ENCODE data around the gene MEIS1.
A peak's percentile ranks its signal among the peaks of the same experiment; 100 is the strongest.

MEIS1 gene

GRCh38 chr2:66441581-66442320 is 6.8 kb downstream of the MEIS1 start:
- no peak overlapping the region for H2BK12ac ChIP-seq (ENCODE audit: low read length)
- no peak overlapping the region for H3K18ac ChIP-seq (ENCODE audit: low read length)
- no peak overlapping the region for H2AK5ac ChIP-seq (ENCODE audit: low read depth, low read length)
- no peak for DNase-seq (ENCODE audit: low spot score)
- H2AFZ ChIP-seq (ENCODE audit: low read length) = no peak overlapping the region
- no peak overlapping the region for H4K8ac ChIP-seq (ENCODE audit: low read depth, low read length)
- no peak overlapping the region for H3K4me3 ChIP-seq (ENCODE audit: low read length in 2 of 2)
- peaks cover 0 to 68% (median 3%) of the 10 kb centered on the region in 3 experiments for H3K27me3 ChIP-seq (ENCODE audit: control insufficient read depth in 3 of 3, insufficient read depth in 3 of 3, low read depth in 1 of 3, low read length in 3 of 3)
- H3K23ac ChIP-seq (ENCODE audit: low read depth, low read length, poor library complexity) = no peak overlapping the region
- H3K9ac ChIP-seq (ENCODE audit: low read depth, low read length, poor library complexity) = no peak overlapping the region
- H3K9me3 ChIP-seq (replicated peaks in 1 of 2; ENCODE audit: control insufficient read depth in 2 of 2, insufficient read depth in 1 of 2, low read depth in 1 of 2, low read length in 2 of 2) = no peaks in the 10 kb centered on the region
- H3K4ac ChIP-seq (ENCODE audit: low read length) = no peak overlapping the region
- no peak overlapping the region for H3K27ac ChIP-seq (replicated peaks; ENCODE audit: low read length)
- H3K4me2 ChIP-seq (ENCODE audit: insufficient read depth, low read length, poor library complexity, severe bottlenecking) = no peak overlapping the region
- H3K36me3 ChIP-seq (replicated peaks in 1 of 2; ENCODE audit: control insufficient read depth in 2 of 2, insufficient read depth in 2 of 2, low read length in 2 of 2) = peaks cover 0 to 69% of the 10 kb centered on the region in 2 donors
- H4K91ac ChIP-seq (ENCODE audit: low read depth, low read length, poor library complexity) = no peak overlapping the region
- H3K4me1 ChIP-seq (ENCODE audit: control insufficient read depth in 2 of 2, insufficient read depth in 1 of 2, low read depth in 1 of 2, low read length in 2 of 2) = peaks cover 35 to 37% of the 10 kb centered on the region in 2 donors
- WGBS, 2 donors (ENCODE audit: extremely low coverage in 2 of 2, insufficient read length in 2 of 2, insufficient replicate concordance in 1 of 2) = no CpG with 5 or more reads among the region's 6 CpGs
- H2BK15ac ChIP-seq (ENCODE audit: low read length) = no peak overlapping the region
- H2BK5ac ChIP-seq (ENCODE audit: low read length) = no peak overlapping the region
- H3K14ac ChIP-seq (ENCODE audit: low read length) = no peak overlapping the region
- peaks cover 2% of the 10 kb centered on the region for H3K79me1 ChIP-seq (ENCODE audit: low read depth, low read length)
- no peak overlapping the region for H2BK120ac ChIP-seq (ENCODE audit: low read depth, low read length)

DNA sequence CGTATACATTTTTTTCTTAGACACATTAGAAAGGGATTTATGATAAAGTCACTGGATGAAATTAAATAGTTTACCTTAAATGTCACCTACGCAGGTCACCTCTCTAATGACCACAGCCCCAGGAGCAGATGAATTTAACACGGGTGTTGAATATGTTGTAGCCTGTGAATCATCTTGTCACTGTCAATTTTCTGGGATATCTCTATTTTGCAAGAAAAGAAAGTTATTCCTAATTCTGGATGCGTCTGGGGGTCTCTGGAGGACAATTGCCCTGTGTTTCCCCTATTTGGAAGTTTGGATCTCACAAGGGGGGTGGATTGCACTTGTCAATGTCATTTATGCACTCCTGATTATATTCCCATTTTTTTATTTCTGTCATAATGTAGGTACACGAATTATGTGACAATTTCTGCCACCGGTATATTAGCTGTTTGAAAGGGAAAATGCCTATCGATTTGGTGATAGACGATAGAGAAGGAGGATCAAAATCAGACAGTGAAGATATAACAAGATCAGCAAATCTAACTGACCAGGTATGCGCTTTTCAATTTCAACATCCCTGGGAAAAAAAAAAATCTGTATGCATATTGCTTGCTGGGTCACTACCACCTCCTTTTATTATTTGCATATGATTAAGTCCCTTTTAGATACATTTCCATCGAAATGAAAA is 7.7 kb downstream of the MEIS1 start:
- peaks cover 0 to 77% of the 10 kb centered on the region in 2 donors for H3K36me3 ChIP-seq (replicated peaks in 1 of 2; ENCODE audit: control insufficient read depth in 2 of 2, insufficient read depth in 2 of 2, low read length in 2 of 2)

DNA sequence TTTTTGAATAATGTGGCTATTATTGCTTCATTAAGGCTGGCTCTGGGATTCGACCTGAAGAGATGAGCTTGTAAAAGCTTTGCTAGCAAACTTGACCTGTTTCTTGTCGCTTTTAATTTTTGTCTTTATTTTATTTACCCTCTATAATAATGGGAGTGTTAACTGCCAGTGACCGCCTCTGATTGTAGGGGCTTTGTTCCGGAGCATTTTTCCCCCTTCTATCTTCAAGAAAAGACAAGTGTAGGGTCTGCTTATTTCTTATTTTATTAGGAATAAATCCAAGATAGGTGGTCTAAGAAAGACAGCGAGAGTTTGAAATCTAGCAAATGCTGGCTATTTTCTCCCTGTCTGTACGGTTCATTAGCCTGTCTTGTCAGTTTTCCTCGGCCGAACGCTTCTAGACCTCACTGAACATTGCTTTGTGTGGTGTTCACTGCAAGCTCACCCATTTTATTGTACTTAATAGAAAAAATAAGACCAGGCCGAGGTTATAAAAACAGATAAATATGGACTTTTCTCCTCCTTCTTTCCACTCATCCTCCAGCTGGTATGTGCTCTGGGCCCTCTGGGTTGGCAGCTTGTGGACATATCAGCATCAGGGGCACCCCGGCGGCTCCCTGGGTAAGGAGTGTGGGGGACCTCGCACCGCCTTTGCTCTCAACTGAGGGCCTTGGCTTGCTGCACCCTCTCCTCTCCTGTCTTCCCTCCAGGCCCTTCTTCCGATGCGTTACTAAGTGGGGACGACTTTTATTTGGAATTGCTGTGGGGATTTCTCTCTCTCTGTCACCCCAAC is 8.5 kb downstream of the MEIS1 start:
- H4K8ac ChIP-seq (ENCODE audit: low read depth, low read length) = no peak overlapping the region
- H3K4me3 ChIP-seq (ENCODE audit: low read length in 2 of 2) = no peak overlapping the region
- H3K18ac ChIP-seq (ENCODE audit: low read length) = peak overlapping the region; percentile 5
- H3K27ac ChIP-seq (replicated peaks; ENCODE audit: low read length) = no peak overlapping the region
- H2AK5ac ChIP-seq (ENCODE audit: low read depth, low read length) = peak overlapping the region; percentile 59
- no peak overlapping the region for H2BK12ac ChIP-seq (ENCODE audit: low read length)
- no peak overlapping the region for H3K4me2 ChIP-seq (ENCODE audit: insufficient read depth, low read length, poor library complexity, severe bottlenecking)
- H3K79me1 ChIP-seq (ENCODE audit: low read depth, low read length) = peaks cover 2% of the 10 kb centered on the region
- H3K27me3 ChIP-seq (ENCODE audit: control insufficient read depth in 3 of 3, insufficient read depth in 3 of 3, low read depth in 1 of 3, low read length in 3 of 3) = peaks cover 0 to 64% (median 3%) of the 10 kb centered on the region in 3 experiments
- no peak overlapping the region for H3K9ac ChIP-seq (ENCODE audit: low read depth, low read length, poor library complexity)
- no peak overlapping the region for H3K23ac ChIP-seq (ENCODE audit: low read depth, low read length, poor library complexity)
- no peak overlapping the region for H3K14ac ChIP-seq (ENCODE audit: low read length)
- H3K9me3 ChIP-seq (replicated peaks in 1 of 2; ENCODE audit: control insufficient read depth in 2 of 2, insufficient read depth in 1 of 2, low read depth in 1 of 2, low read length in 2 of 2) = no peaks in the 10 kb centered on the region
- peaks cover 0 to 74% of the 10 kb centered on the region in 2 donors for H3K36me3 ChIP-seq (replicated peaks in 1 of 2; ENCODE audit: control insufficient read depth in 2 of 2, insufficient read depth in 2 of 2, low read length in 2 of 2)
- H4K91ac ChIP-seq (ENCODE audit: low read depth, low read length, poor library complexity) = no peak overlapping the region
- no peak overlapping the region for H3K4ac ChIP-seq (ENCODE audit: low read length)
- H3K4me1 ChIP-seq (ENCODE audit: control insufficient read depth in 2 of 2, insufficient read depth in 1 of 2, low read depth in 1 of 2, low read length in 2 of 2) = peaks cover 29 to 36% of the 10 kb centered on the region in 2 donors
- no peak overlapping the region for H2BK120ac ChIP-seq (ENCODE audit: low read depth, low read length)
- no CpG with 5 or more reads among the region's 17 CpGs for WGBS, 2 donors (ENCODE audit: extremely low coverage in 2 of 2, insufficient read length in 2 of 2, insufficient replicate concordance in 1 of 2)
- no peak overlapping the region for H2BK15ac ChIP-seq (ENCODE audit: low read length)
- H2AFZ ChIP-seq (ENCODE audit: low read length) = no peak overlapping the region
- no peak overlapping the region for H2BK5ac ChIP-seq (ENCODE audit: low read length)
- no peak for DNase-seq (ENCODE audit: low spot score)

More for the DNA sequence above, 7.7 kb downstream of the MEIS1 start:
- Histone ChIP-seq H4K8ac (ENCODE audit: low read depth, low read length) (no peak overlapping the region), H3K4me2 (ENCODE audit: insufficient read depth, low read length, poor library complexity, severe bottlenecking) (no peak overlapping the region), H2BK15ac (ENCODE audit: low read length) (no peak overlapping the region), H2BK120ac (ENCODE audit: low read depth, low read length) (no peak overlapping the region), H3K14ac (ENCODE audit: low read length) (no peak overlapping the region), H3K79me1 (ENCODE audit: low read depth, low read length) (peaks cover 2% of the 10 kb centered on the region), H3K4me3 (ENCODE audit: low read length in 2 of 2) (no peak overlapping the region), H4K91ac (ENCODE audit: low read depth, low read length, poor library complexity) (no peak overlapping the region), H3K9ac (ENCODE audit: low read depth, low read length, poor library complexity) (no peak overlapping the region), H3K4me1 (ENCODE audit: control insufficient read depth in 2 of 2, insufficient read depth in 1 of 2, low read depth in 1 of 2, low read length in 2 of 2) (peaks cover 35 to 39% of the 10 kb centered on the region in 2 donors), H2BK12ac (ENCODE audit: low read length) (no peak overlapping the region), H3K4ac (ENCODE audit: low read length) (no peak overlapping the region), H3K18ac (ENCODE audit: low read length) (no peak overlapping the region), H3K23ac (ENCODE audit: low read depth, low read length, poor library complexity) (no peak overlapping the region), H2AK5ac (ENCODE audit: low read depth, low read length) (no peak overlapping the region), H2AFZ (ENCODE audit: low read length) (no peak overlapping the region), H3K27ac (replicated peaks; ENCODE audit: low read length) (no peak overlapping the region), H3K9me3 (replicated peaks in 1 of 2; ENCODE audit: control insufficient read depth in 2 of 2, insufficient read depth in 1 of 2, low read depth in 1 of 2, low read length in 2 of 2) (no peaks in the 10 kb centered on the region), H2BK5ac (ENCODE audit: low read length) (no peak overlapping the region), H3K27me3 (ENCODE audit: control insufficient read depth in 3 of 3, insufficient read depth in 3 of 3, low read depth in 1 of 3, low read length in 3 of 3) (peaks cover 0 to 68% (median 3%) of the 10 kb centered on the region in 3 experiments)
- no CpG with 5 or more reads among the region's 10 CpGs for WGBS, 2 donors (ENCODE audit: extremely low coverage in 2 of 2, insufficient read length in 2 of 2, insufficient replicate concordance in 1 of 2)
- no peak for DNase-seq (ENCODE audit: low spot score)

Measured in neuronal stem cell (in vitro differentiated cells).